Subcutaneous abdominal adipose tissue (tissue), 5 donors: ENCODE measurements around the gene BOD1.

ENCODE experiments used
- H3K27ac ChIP-seq: one replicate; pipeline ENCODE4 v1.7.0; 2013; ENCODE audit warnings: low read depth, mild to moderate bottlenecking, inconsistent platforms, low read length, moderate library complexity
- H3K27me3 ChIP-seq, 5 donors: one replicate each; pipeline ENCODE4 v1.7.0; 2013; ENCODE audit warnings: low read length in 5 of 5, inconsistent platforms in 1 of 5; ENCODE audit not compliant: control insufficient read depth in 5 of 5, insufficient read depth in 4 of 5
- H3K36me3 ChIP-seq, 5 donors: one replicate each; pipeline ENCODE4 v1.7.0; 2013; ENCODE audit warnings: low read length in 5 of 5; ENCODE audit not compliant: control insufficient read depth in 5 of 5, insufficient read depth in 5 of 5
- H3K4me1 ChIP-seq, 5 donors: one replicate each; pipeline ENCODE4 v1.7.0; 2013; ENCODE audit warnings: low read length in 5 of 5, mild to moderate bottlenecking in 3 of 5, moderate library complexity in 1 of 5; ENCODE audit not compliant: control insufficient read depth in 5 of 5, insufficient read depth in 5 of 5
- H3K4me3 ChIP-seq, 5 donors: one replicate each; pipeline ENCODE4 v1.7.0; 2013; ENCODE audit warnings: low read length in 5 of 5, low read depth in 1 of 5
- H3K9ac ChIP-seq, 5 donors: one replicate each; pipeline ENCODE4 v1.7.0; 2013; ENCODE audit warnings: low read length in 5 of 5, mild to moderate bottlenecking in 4 of 5, moderate library complexity in 3 of 5
- H3K9me3 ChIP-seq, 5 donors: one replicate each; pipeline ENCODE4 v1.7.0; 2013; ENCODE audit warnings: low read length in 5 of 5; ENCODE audit not compliant: control insufficient read depth in 5 of 5
- donor health status: healthy.
- donor health status: healthy.
- donor health status: healthy.
- donor health status: healthy.
- donor health status: healthy.

The BOD1 gene

DNA sequence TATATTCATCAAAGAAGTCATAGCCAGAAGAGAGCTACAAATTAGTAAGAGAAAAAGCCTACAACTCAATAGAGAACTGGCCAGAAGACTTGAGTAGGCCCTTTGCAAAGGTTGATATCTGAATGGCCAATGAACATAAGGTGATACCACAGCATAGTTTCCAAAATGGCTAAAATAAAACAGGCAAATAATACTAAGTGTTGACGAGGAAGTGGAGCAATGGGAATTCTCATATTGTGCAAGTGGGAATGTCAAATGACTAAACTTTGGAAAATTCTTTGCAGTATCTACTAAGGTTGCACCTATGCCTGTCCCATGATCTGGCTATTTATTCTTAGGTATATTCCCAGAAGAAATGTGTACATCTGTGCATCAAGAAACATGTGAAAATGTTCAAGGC is 48.3 kb downstream of the BOD1 start:
- Histone ChIP-seq H3K4me1 (peaks cover 0 to 4% (median 4%) of the 10 kb centered on the region in 5 donors), H3K9ac (no peak overlapping the region), H3K36me3 (no peaks in the 10 kb centered on the region), H3K4me3 (no peak overlapping the region), H3K27ac (no peak overlapping the region), H3K9me3 (peaks cover 2 to 11% (median 7%) of the 10 kb centered on the region in 5 donors), H3K27me3 (peaks cover 0 to 6% (median 0%) of the 10 kb centered on the region in 5 donors)

DNA sequence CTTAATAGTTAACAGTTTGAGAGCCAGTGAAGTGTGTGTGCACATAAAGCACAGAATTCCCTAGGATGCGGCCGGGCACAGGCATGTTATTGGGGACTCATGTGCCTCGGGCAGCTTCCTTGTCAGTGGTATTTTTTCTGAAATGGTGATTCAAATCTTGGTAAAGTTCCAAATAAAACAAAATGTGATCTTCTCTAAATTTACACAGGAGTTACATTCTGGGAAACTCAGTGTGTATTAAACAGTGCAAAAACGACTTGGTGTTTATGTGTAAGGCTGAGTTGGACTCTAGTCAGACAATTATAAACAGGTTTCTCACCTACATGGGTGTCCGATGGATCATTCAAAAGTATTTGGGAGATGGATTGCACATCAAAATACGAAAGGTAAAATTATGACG is 48.9 kb downstream of the BOD1 start:
- Histone ChIP-seq H3K9me3 (peaks cover 2 to 11% (median 7%) of the 10 kb centered on the region in 5 donors), H3K4me3 (no peak overlapping the region), H3K36me3 (no peaks in the 10 kb centered on the region), H3K27ac (no peak overlapping the region), H3K4me1 (no peaks in the 10 kb centered on the region), H3K27me3 (peaks cover 0 to 6% (median 0%) of the 10 kb centered on the region in 5 donors), H3K9ac (no peak overlapping the region)

DNA sequence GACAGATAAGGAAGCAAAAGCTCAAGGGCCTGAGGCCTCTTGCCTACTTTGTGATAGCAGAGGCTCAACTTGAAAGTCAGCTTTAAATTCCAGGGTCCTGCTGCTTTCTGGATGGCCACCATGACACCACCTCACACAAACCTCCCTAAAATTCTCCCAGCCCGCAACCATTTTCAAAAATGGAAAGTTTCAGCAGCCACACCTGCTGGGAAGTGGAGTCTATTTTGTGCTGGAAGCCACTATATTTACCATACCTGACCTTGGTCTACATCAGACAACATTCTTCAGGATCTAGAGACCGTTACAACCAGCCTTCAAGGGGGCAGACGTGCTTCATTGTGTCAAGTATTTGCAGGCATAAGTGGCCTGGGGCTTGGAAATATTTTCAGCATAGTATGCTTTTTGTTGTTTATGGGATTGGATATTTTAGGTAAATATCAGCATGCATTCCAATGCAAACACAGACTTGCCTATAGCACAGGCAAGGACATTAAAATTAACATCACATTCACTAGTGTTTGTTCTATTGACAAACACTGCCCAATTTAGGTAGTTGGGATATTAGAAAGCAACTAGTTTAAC is 50.9 kb downstream of the BOD1 start:
- H3K4me3 ChIP-seq = no peak overlapping the region
- H3K36me3 ChIP-seq = no peaks in the 10 kb centered on the region
- H3K9ac ChIP-seq = no peak overlapping the region
- no peaks in the 10 kb centered on the region for H3K4me1 ChIP-seq
- peaks cover 2 to 13% (median 7%) of the 10 kb centered on the region in 5 donors for H3K9me3 ChIP-seq
- peaks cover 0 to 4% (median 0%) of the 10 kb centered on the region in 5 donors for H3K27me3 ChIP-seq
- H3K27ac ChIP-seq = no peak overlapping the region

DNA sequence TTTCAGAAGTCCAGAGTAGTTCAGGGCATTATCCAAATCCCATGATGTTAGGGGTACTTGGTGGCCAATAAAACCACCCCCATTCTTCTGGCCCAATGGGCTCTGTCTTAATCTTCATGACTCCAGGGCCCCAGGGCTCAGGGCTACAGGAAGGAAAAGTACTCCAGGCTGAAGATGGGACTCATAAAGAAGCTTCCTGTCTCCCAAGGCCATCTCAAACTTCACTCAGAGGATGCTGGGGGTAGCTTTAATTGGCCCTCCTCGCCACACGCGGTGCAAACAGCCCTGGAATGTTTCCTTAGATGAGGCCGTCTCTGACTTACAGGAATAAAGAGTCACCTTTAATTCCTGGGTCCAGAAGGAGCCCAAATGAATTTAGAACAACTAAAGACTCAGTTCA is 52.3 kb downstream of the BOD1 start:
- no peak overlapping the region for H3K4me3 ChIP-seq
- H3K9me3 ChIP-seq = peaks cover 2 to 20% (median 10%) of the 10 kb centered on the region in 5 donors
- H3K27ac ChIP-seq = no peak overlapping the region
- no peak overlapping the region for H3K9ac ChIP-seq
- H3K36me3 ChIP-seq = no peaks in the 10 kb centered on the region
- no peaks in the 10 kb centered on the region for H3K4me1 ChIP-seq
- H3K27me3 ChIP-seq = peaks cover 0 to under 1% (median 0%) of the 10 kb centered on the region in 5 donors

DNA sequence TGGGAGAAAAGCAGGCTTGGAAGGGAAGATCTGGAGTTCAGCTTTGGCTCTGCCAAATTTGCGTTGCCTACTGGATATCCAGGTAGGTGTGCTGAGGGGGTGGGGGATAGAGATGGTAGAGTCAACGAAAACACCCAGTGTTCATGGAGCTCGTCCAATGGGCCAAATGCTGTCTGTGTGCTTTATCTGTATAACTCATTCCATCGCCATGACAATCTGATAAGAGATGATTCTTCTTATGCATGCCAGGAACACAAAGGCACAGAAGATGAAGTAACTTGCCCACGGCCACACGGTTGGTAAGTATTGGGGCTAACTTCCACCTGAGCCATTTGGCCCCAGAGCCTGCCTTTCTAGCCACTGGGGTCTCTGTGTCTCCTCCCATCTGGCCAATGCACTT is 53.2 kb downstream of the BOD1 start:
- Histone ChIP-seq H3K27ac (no peak overlapping the region), H3K36me3 (no peaks in the 10 kb centered on the region), H3K27me3 (no peaks in the 10 kb centered on the region), H3K4me3 (no peak overlapping the region), H3K4me1 (no peaks in the 10 kb centered on the region), H3K9ac (no peak overlapping the region), H3K9me3 (peaks cover 0 to 12% (median 5%) of the 10 kb centered on the region in 5 donors)

DNA sequence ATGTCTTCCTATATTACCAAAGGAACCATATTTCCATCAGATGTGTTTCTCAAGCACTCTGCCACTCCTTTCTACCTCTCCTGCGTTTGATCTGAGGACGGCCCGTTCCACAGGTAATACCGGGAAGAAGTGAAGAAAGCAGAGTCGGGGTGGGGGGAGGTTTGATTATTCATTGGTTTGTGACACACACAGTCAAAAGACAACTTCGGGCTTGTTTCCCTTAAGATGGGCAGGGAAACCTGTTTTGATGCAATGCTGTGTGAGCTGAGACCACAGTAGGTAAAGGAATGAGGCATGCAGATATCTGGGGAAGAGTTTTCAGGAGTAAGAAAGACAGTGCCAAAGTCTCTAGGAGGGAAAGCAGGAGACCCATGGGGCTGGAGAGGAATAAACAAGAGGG is 54.0 kb downstream of the BOD1 start:
- Histone ChIP-seq H3K4me3 (no peak overlapping the region), H3K27ac (no peak overlapping the region), H3K9me3 (peaks cover 0 to 9% (median 2%) of the 10 kb centered on the region in 5 donors), H3K36me3 (no peaks in the 10 kb centered on the region), H3K9ac (no peak overlapping the region), H3K4me1 (peaks cover 0 to 1% (median 0%) of the 10 kb centered on the region in 5 donors), H3K27me3 (no peaks in the 10 kb centered on the region)
